K562 (cell line): Measurements from ENCODE around the gene C1orf167. TPM values are rescaled to one million over a fixed set of nuclear protein-coding genes. Genes with fewer than 3 reads are reported as not detected.

Experiments
- CHCHD3 ChIP-seq: fragments of 250-450 bp; sonication (Bioruptor Pico); IDR thresholded peaks from 2 replicates; pipeline ENCODE4 v2.1.2; 2022; ENCODE audit warnings: mild to moderate bottlenecking
- E2F3 ChIP-seq: fragments of 250-450 bp; sonication (Bioruptor Pico); IDR thresholded peaks from 2 replicates; pipeline ENCODE4 v1.4.0; 2020; ENCODE audit warnings: mild to moderate bottlenecking
- ELF2 ChIP-seq: fragments of 250-450 bp; sonication (Bioruptor Pico); IDR thresholded peaks from 2 replicates; pipeline ENCODE4 v1.5.0; 2021; ENCODE audit warnings: mild to moderate bottlenecking
- ERF ChIP-seq: fragments of 450-650 bp; formaldehyde crosslinking; IDR thresholded peaks from 2 replicates; pipeline ENCODE4 v1.4.0; 2020; ENCODE audit warnings: mild to moderate bottlenecking, mixed read lengths
- EWSR1 ChIP-seq: fragments of 450-650 bp; IDR thresholded peaks from 2 replicates; pipeline ENCODE4 v1.6.1; 2018; ENCODE audit warnings: borderline replicate concordance, mild to moderate bottlenecking, low read depth, moderate library complexity; ENCODE audit not compliant: partially characterized antibody
- FOXP4 ChIP-seq: sonication (generic); formaldehyde crosslinking; IDR thresholded peaks from 2 replicates; pipeline ENCODE4 v1.8.0; 2022; ENCODE audit warnings: mild to moderate bottlenecking, missing genetic modification reagents, borderline replicate concordance
- HDGF ChIP-seq: fragments of 450-650 bp; IDR thresholded peaks from 2 replicates; pipeline ENCODE4 v1.6.1; 2016
- LCOR ChIP-seq: sonication (generic); formaldehyde crosslinking; IDR thresholded peaks from 2 replicates; pipeline ENCODE4 v1.8.0; 2022; ENCODE audit warnings: mild to moderate bottlenecking, missing genetic modification reagents
- MITF ChIP-seq: IDR thresholded peaks from 2 replicates; pipeline ENCODE4 v1.6.1; 2014; ENCODE audit warnings: antibody characterized with exemption
- MNT ChIP-seq, 2 experiments: fragments of 450-650 bp; conservative IDR thresholded peaks; 2 replicates each; pipeline ENCODE4 v1.6.1; 2017; ENCODE audit warnings: mild to moderate bottlenecking in 2 of 2, moderate library complexity in 2 of 2
- MTA2 ChIP-seq: fragments of 450-650 bp; IDR thresholded peaks from 2 replicates; pipeline ENCODE4 v1.6.1; 2016; ENCODE audit warnings: low read depth
- MXD1 ChIP-seq: fragments of 250-450 bp; sonication (Bioruptor Pico); IDR thresholded peaks from 2 replicates; pipeline ENCODE4 v1.8.0; 2021; ENCODE audit warnings: borderline replicate concordance, mild to moderate bottlenecking, moderate library complexity; ENCODE audit not compliant: poor library complexity, severe bottlenecking
- NCOA6 ChIP-seq: fragments of 450-650 bp; IDR thresholded peaks from 2 replicates; pipeline ENCODE4 v1.6.1; 2017; ENCODE audit warnings: mild to moderate bottlenecking
- PTRF ChIP-seq: fragments of 450-650 bp; IDR thresholded peaks from 2 replicates; pipeline ENCODE4 v1.6.1; 2016; ENCODE audit warnings: mild to moderate bottlenecking, missing genetic modification characterization, missing compliant biosample characterization
- PTTG1 ChIP-seq: fragments of 450-650 bp; IDR thresholded peaks from 2 replicates; pipeline ENCODE4 v1.6.1; 2016; ENCODE audit warnings: low read depth, mild to moderate bottlenecking, missing genetic modification characterization, missing compliant biosample characterization
- SLC30A9 ChIP-seq: fragments of 250-450 bp; sonication (Bioruptor Pico); IDR thresholded peaks from 2 replicates; pipeline ENCODE4 v1.8.0; 2022; ENCODE audit warnings: mild to moderate bottlenecking, moderate library complexity
- SRF ChIP-seq, 2 experiments: fragments of 250-450, 450-650 bp in 1 of 2; sonication (Bioruptor Pico) in 1 of 2; sonication (generic) in 1 of 2; formaldehyde crosslinking; IDR thresholded peaks; 2 replicates each; pipeline versions ENCODE4 v1.5.0 to v1.5.1; 2020 to 2022; ENCODE audit warnings: mild to moderate bottlenecking in 1 of 2, missing genetic modification reagents in 1 of 2
- YY1 ChIP-seq, 3 experiments: IDR thresholded peaks; 2 replicates each; pipeline ENCODE4 v1.6.1; 2011; ENCODE audit warnings: low read length in 2 of 3, mild to moderate bottlenecking in 2 of 3, moderate library complexity in 2 of 3, borderline replicate concordance in 1 of 3, control low read depth in 1 of 3, low read depth in 1 of 3; ENCODE audit not compliant: insufficient read depth in 3 of 3, insufficient replicate concordance in 2 of 3, control insufficient read depth in 1 of 3, insufficient read length in 1 of 3; ENCODE audit errors: extremely low read depth in 1 of 3
- ZBTB49 ChIP-seq: sonication (generic); formaldehyde crosslinking; IDR thresholded peaks from 2 replicates; pipeline ENCODE4 v1.8.0; 2022; ENCODE audit warnings: missing genetic modification reagents, mild to moderate bottlenecking, borderline replicate concordance
- ZC3H11A ChIP-seq: IDR thresholded peaks from 2 replicates; pipeline ENCODE4 v1.6.1; 2012; ENCODE audit warnings: low read depth, low read length, improper control_type of control experiment
- ZC3H8 ChIP-seq: fragments of 450-650 bp; IDR thresholded peaks from 2 replicates; pipeline ENCODE4 v1.6.1; 2017
- polyA plus RNA-seq, 8 experiments: library from polyadenylated mRNA; depleted of rRNA in 4 of 8; stranded (reverse) in 5 of 8; unstranded in 3 of 8; fragments of >200 nt; fragmentation: Nextera tagmentation in 2 of 8; fragmentation: Illumina TruSeq in 1 of 8; extraction: Ambion mirVana in 2 of 8; extraction: Trizol in 1 of 8; gene quantifications; 2 replicates each; pipeline versions ENCODE4 v1.2.1 to v1.2.3, GENCODE V29; 2011 to 2014; ENCODE audit warnings: inconsistent platforms in 1 of 8, missing spikeins in 1 of 8
- total RNA-seq, 7 experiments: library from RNA; depleted of rRNA in 6 of 7; stranded (reverse); fragments of >200 nt in 6 of 7; fragmentation: Illumina TruSeq in 2 of 7; extraction: Trizol in 2 of 7; gene quantifications; 2 replicates each; pipeline versions ENCODE4 v1.2.1 to v1.2.3, GENCODE V29; 2011 to 2021; ENCODE audit warnings: low replicate concordance in 1 of 7

The C1orf167 gene
- total and polyA plus RNA-seq, 9 of the 15 experiments (the other 6 are each of a cell fraction or from before 2014, with no cell fraction given) = 0.22 to 0.86 (median 0.31) TPM; not detected in 2

GRCh38 chr1:11802616-11802972 lies 40.6 kb downstream of the C1orf167 start (continued):
- TF ChIP-seq SLC30A9 (no peak), YY1 (IDR thresholded peaks at IDR 0.05; ENCODE audit: borderline replicate concordance in 1 of 3, control insufficient read depth in 1 of 3, extremely low read depth in 1 of 3, insufficient read depth in 3 of 3, insufficient read length in 1 of 3, insufficient replicate concordance in 2 of 3, low read depth in 1 of 3, low read length in 2 of 3) (peak in 1 of 3 experiments; percentile 11), HDGF (no peak), LCOR (CRISPR knock-in tag) (no peak), CHCHD3 (CRISPR knock-in tag) (no peak), SRF (CRISPR knock-in tag; IDR thresholded peaks at IDR 0.05) (no peak), ZC3H11A (no peak), ZC3H8 (no peak), PTRF (tag) (no peak), MNT (conservative IDR thresholded peaks at IDR 0.05) (no peak), ZBTB49 (CRISPR knock-in tag) (no peak), NCOA6 (no peak), MTA2 (peak; percentile 77), E2F3 (no peak), ERF (no peak), PTTG1 (tag) (no peak), EWSR1 (no peak), MXD1 (no peak), FOXP4 (no peak), MITF (peak; percentile 67; the same call in 1 of the 2 replicates), ELF2 (CRISPR knock-in tag) (no peak)
